IMR-90 (cell line): ENCODE measurements around the gene DENND1B. TPM values are rescaled to one million over a fixed set of nuclear protein-coding genes. Genes with fewer than 3 reads are reported as not detected.

Experiments
- ATAC-seq: fragments of 200-7000 bp; cut with Tn5 transposase; 2 replicates; pipeline ENCODE4 v1.9.1; 2020; ENCODE audit warnings: low read depth, mild to moderate bottlenecking, moderate library complexity
- BruUV-seq: library from RNA; stranded (reverse); fragments of 400-500 nt; replicated peaks from 2 replicates; lab custom pipeline; 2021; lab: Mats Ljungman, UMichigan
- CTCF ChIA-PET: fragments of 300-600 bp; formaldehyde crosslinking; extraction: SDS; loops from one replicate; lab custom pipeline; 2021; ENCODE audit warnings: antibody characterized with exemption; lab: Yijun Ruan, JAX
- POLR2A ChIA-PET: fragments of 300-600 bp; sonication (Branson Sonifier 250); formaldehyde crosslinking; loops from one replicate; lab custom pipeline; 2022; ENCODE audit warnings: antibody characterized with exemption; ENCODE audit not compliant: unreplicated experiment; lab: Charles Lee
- DNase-seq: peaks from one replicate; pipeline ENCODE4 v3.0.0; 2013
- H2AFZ ChIP-seq: replicated peaks from 2 replicates; pipeline ENCODE3; 2013; ENCODE audit warnings: low read length, mild to moderate bottlenecking; ENCODE audit not compliant: poor library complexity
- H2AK5ac ChIP-seq: 2 replicates; pipeline ENCODE4 v1.6.1; 2013; ENCODE audit warnings: low read depth, low read length, inconsistent platforms
- H2AK9ac ChIP-seq: replicated peaks from 2 replicates; pipeline ENCODE3; 2013; ENCODE audit warnings: mild to moderate bottlenecking, low read depth, low read length, moderate library complexity; ENCODE audit not compliant: poor library complexity
- H2BK120ac ChIP-seq: 2 replicates; pipeline ENCODE4 v1.6.1; 2013; ENCODE audit warnings: low read depth, low read length, inconsistent platforms
- H2BK15ac ChIP-seq: 3 replicates; pipeline ENCODE4 v1.6.1; 2013; ENCODE audit warnings: low read depth, low read length, inconsistent platforms
- H2BK20ac ChIP-seq: 2 replicates; pipeline ENCODE4 v1.6.1; 2013; ENCODE audit warnings: low read depth, mild to moderate bottlenecking, inconsistent platforms, low read length, moderate library complexity
- H2BK5ac ChIP-seq: 2 replicates; pipeline ENCODE4 v1.6.1; 2013; ENCODE audit warnings: mild to moderate bottlenecking, low read depth, low read length, inconsistent platforms; ENCODE audit not compliant: poor library complexity, severe bottlenecking
- H3K14ac ChIP-seq: replicated peaks from 2 replicates; pipeline ENCODE4 v1.6.1; 2013; ENCODE audit warnings: low read depth, low read length, inconsistent platforms
- H3K18ac ChIP-seq: 2 replicates; pipeline ENCODE4 v1.6.1; 2013; ENCODE audit warnings: low read depth, low read length, control low read depth
- H3K23ac ChIP-seq: 2 replicates; pipeline ENCODE4 v1.6.1; 2013; ENCODE audit warnings: low read depth, low read length, inconsistent platforms
- H3K27ac ChIP-seq: 2 replicates; pipeline ENCODE4 v1.5.1; 2013; ENCODE audit warnings: mild to moderate bottlenecking, control low read depth, low read length; ENCODE audit not compliant: insufficient read depth
- H3K27me3 ChIP-seq: 2 replicates; pipeline ENCODE4 v1.6.1; 2013; ENCODE audit warnings: low read length; ENCODE audit not compliant: control insufficient read depth, insufficient read depth
- H3K36me3 ChIP-seq: 2 replicates; pipeline ENCODE4 v1.6.1; 2013; ENCODE audit warnings: low read length, mixed read lengths; ENCODE audit not compliant: control insufficient read depth, insufficient read depth
- H3K4ac ChIP-seq: 2 replicates; pipeline ENCODE4 v1.6.1; 2013; ENCODE audit warnings: low read depth, low read length, inconsistent platforms
- H3K4me1 ChIP-seq: 2 replicates; pipeline ENCODE4 v1.6.1; 2013; ENCODE audit warnings: low read length, mixed read lengths; ENCODE audit not compliant: control insufficient read depth, insufficient read depth
- H3K4me2 ChIP-seq: 2 replicates; pipeline ENCODE4 v1.6.1; 2013; ENCODE audit warnings: low read depth, mild to moderate bottlenecking, control low read depth, low read length, moderate library complexity
- H3K4me3 ChIP-seq: 2 replicates; pipeline ENCODE4 v1.5.1; 2013; ENCODE audit warnings: low read depth, mild to moderate bottlenecking, control low read depth, low read length, moderate library complexity; ENCODE audit not compliant: insufficient read depth
- H3K56ac ChIP-seq: 2 replicates; pipeline ENCODE4 v1.6.1; 2013; ENCODE audit warnings: low read length, inconsistent platforms; ENCODE audit not compliant: insufficient read depth; ENCODE audit errors: extremely low read depth
- H3K79me1 ChIP-seq, 2 experiments: 2 replicates each; pipeline ENCODE4 v1.6.1; 2013; ENCODE audit warnings: low read length in 2 of 2, inconsistent platforms in 1 of 2, low read depth in 1 of 2
- H3K9ac ChIP-seq: 2 replicates; pipeline ENCODE4 v1.6.1; 2013; ENCODE audit warnings: low read depth, low read length, control low read depth
- H3K9me1 ChIP-seq: 2 replicates; pipeline ENCODE4 v1.6.1; 2013; ENCODE audit warnings: low read length, inconsistent platforms; ENCODE audit not compliant: insufficient read depth
- H3K9me3 ChIP-seq: 2 replicates; pipeline ENCODE4 v1.6.1; 2013; ENCODE audit warnings: low read length; ENCODE audit not compliant: control insufficient read depth, insufficient read depth
- H4K20me1 ChIP-seq: 2 replicates; pipeline ENCODE4 v1.6.1; 2013; ENCODE audit warnings: low read length, inconsistent platforms; ENCODE audit not compliant: insufficient read depth
- H4K5ac ChIP-seq: 2 replicates; pipeline ENCODE4 v1.6.1; 2013; ENCODE audit warnings: mild to moderate bottlenecking, low read depth, low read length, control low read depth
- H4K8ac ChIP-seq, 2 experiments: 2 replicates each; pipeline ENCODE4 v1.6.1; 2013; ENCODE audit warnings: low read depth in 2 of 2, low read length in 2 of 2, control low read depth in 1 of 2, inconsistent platforms in 1 of 2
- H4K91ac ChIP-seq: 2 replicates; pipeline ENCODE4 v1.6.1; 2013; ENCODE audit warnings: low read depth, low read length, inconsistent platforms; ENCODE audit not compliant: insufficient read depth
- BHLHE40 ChIP-seq: fragments of 150-350 bp; IDR thresholded peaks from 2 replicates; pipeline ENCODE4 v1.6.1; 2016; ENCODE audit warnings: mild to moderate bottlenecking, low read depth, low read length
- CEBPB ChIP-seq: IDR thresholded peaks from 2 replicates; pipeline ENCODE4 v1.6.1; 2012; ENCODE audit warnings: low read depth, low read length, improper control_type of control experiment
- CHD1 ChIP-seq: IDR thresholded peaks from 2 replicates; pipeline ENCODE4 v1.6.1; 2012; ENCODE audit warnings: low read depth, low read length, improper control_type of control experiment
- CTCF ChIP-seq: conservative IDR thresholded peaks from 2 replicates; pipeline ENCODE4 v1.5.1; 2012; ENCODE audit warnings: mild to moderate bottlenecking, low read depth, low read length, improper control_type of control experiment
- ELK1 ChIP-seq: fragments of 150-350 bp; IDR thresholded peaks from 2 replicates; pipeline ENCODE4 v1.6.1; 2016; ENCODE audit warnings: low read depth, mild to moderate bottlenecking, low read length, moderate library complexity, borderline replicate concordance
- FOS ChIP-seq: fragments of 150-350 bp; IDR thresholded peaks from 2 replicates; pipeline ENCODE4 v1.6.1; 2016; ENCODE audit warnings: low read depth, low read length
- MAFK ChIP-seq: IDR thresholded peaks from 2 replicates; pipeline ENCODE4 v1.6.1; 2012; ENCODE audit warnings: low read depth, low read length, improper control_type of control experiment
- MAZ ChIP-seq: IDR thresholded peaks from 2 replicates; pipeline ENCODE4 v1.6.1; 2012; ENCODE audit warnings: low read depth, mild to moderate bottlenecking, low read length, improper control_type of control experiment, moderate library complexity, borderline replicate concordance
- MXI1 ChIP-seq: IDR thresholded peaks from 2 replicates; pipeline ENCODE4 v1.6.1; 2012; ENCODE audit warnings: low read depth, mild to moderate bottlenecking, low read length, moderate library complexity, borderline replicate concordance
- NFE2L2 ChIP-seq: fragments of 150-350 bp; IDR thresholded peaks from 2 replicates; pipeline ENCODE4 v1.6.1; 2016; ENCODE audit warnings: low read depth, mild to moderate bottlenecking, low read length
- POLR2A ChIP-seq: IDR thresholded peaks from 2 replicates; pipeline ENCODE4 v1.6.1; 2012; ENCODE audit warnings: mild to moderate bottlenecking, low read depth, low read length
- RAD21 ChIP-seq: IDR thresholded peaks from 2 replicates; pipeline ENCODE4 v1.6.1; 2012; ENCODE audit warnings: low read length, improper control_type of control experiment
- RCOR1 ChIP-seq: IDR thresholded peaks from 2 replicates; pipeline ENCODE4 v1.6.1; 2012; ENCODE audit warnings: mild to moderate bottlenecking, low read length, improper control_type of control experiment; ENCODE audit not compliant: insufficient replicate concordance
- RFX5 ChIP-seq: IDR thresholded peaks from 2 replicates; pipeline ENCODE4 v1.8.0; 2012; ENCODE audit warnings: low read depth, mild to moderate bottlenecking, low read length, moderate library complexity
- SMC3 ChIP-seq: fragments of 150-350 bp; IDR thresholded peaks from 2 replicates; pipeline ENCODE4 v1.6.1; 2016; ENCODE audit warnings: low read depth, mild to moderate bottlenecking, antibody characterized with exemption, low read length, moderate library complexity
- USF2 ChIP-seq: fragments of 150-350 bp; IDR thresholded peaks from 2 replicates; pipeline ENCODE4 v1.6.1; 2017; ENCODE audit warnings: mild to moderate bottlenecking, antibody characterized with exemption, low read length, low read depth
- WGBS, 2 experiments: methylation state at CpG; one replicate each; pipeline versions ENCODE4 v1.1.5 to v1.1.7; 2013; ENCODE audit warnings: missing lambda C conversion rate in 2 of 2; ENCODE audit not compliant: insufficient read length in 1 of 2; ENCODE audit errors: extremely low coverage in 2 of 2; 5-methylcytosine and 5-hydroxymethylcytosine counted together
- dilution Hi-C: fragments of 300-500 bp; cut with HindIII; formaldehyde crosslinking; loops from one replicate; pipeline ENCODE4 v1.14.3; 2018; ENCODE audit warnings: low sequenced_read_pairs; ENCODE audit not compliant: unreplicated experiment
- in situ Hi-C: fragments of 300-500 bp; cut with MboI; formaldehyde crosslinking; loops from 3 replicates; pipeline ENCODE4 v1.14.3; 2019; ENCODE audit warnings: low sequenced_read_pairs, inconsistent platforms, mixed read lengths
- intact Hi-C: fragments of 100-400 bp; cut with micrococcal nuclease; formaldehyde crosslinking; loops from 2 replicates; pipeline ENCODE4 v1.10.0; 2022
- polyA plus RNA-seq, 3 experiments: library from polyadenylated mRNA; depleted of rRNA; stranded (reverse); fragments of >200 nt; gene quantifications; 2 replicates each; pipeline ENCODE4 v1.2.3, GENCODE V29; 2012; ENCODE audit warnings: low replicate concordance in 1 of 3
- total RNA-seq: library from RNA; depleted of rRNA; stranded (reverse); fragments of >200 nt; gene quantifications from 2 replicates; pipeline ENCODE4 v1.2.3, GENCODE V29; 2012

The DENND1B gene
- total and polyA plus RNA-seq, 2 of the 4 experiments (the other 2 are of a cell fraction) = 4.0 to 24.2 TPM

GRCh38 chr1:197544553-197544952 is 230.7 kb downstream of the DENND1B start:
- H2AK9ac ChIP-seq = no peak overlapping the region
- DNase-seq (no peak), ATAC-seq (no peak)
- H3K23ac ChIP-seq = no peak overlapping the region
- H3K9ac ChIP-seq = no peak overlapping the region
- H3K4ac ChIP-seq = no peak overlapping the region
- no peak overlapping the region for H3K27ac ChIP-seq
- H3K27me3 ChIP-seq = no peaks in the 10 kb centered on the region
- H3K4me1 ChIP-seq = no peaks in the 10 kb centered on the region
- H3K56ac ChIP-seq = no peak overlapping the region
- no peak overlapping the region for H3K14ac ChIP-seq
- H2BK15ac ChIP-seq = no peak overlapping the region
- no peaks in the 10 kb centered on the region for H4K20me1 ChIP-seq
- no peaks in the 10 kb centered on the region for H3K9me1 ChIP-seq
- no peak overlapping the region for H4K8ac ChIP-seq
- no peak overlapping the region for H3K18ac ChIP-seq
- dilution Hi-C loops = no loop called here
- no peak overlapping the region for H2AFZ ChIP-seq
- H2BK5ac ChIP-seq = no peak overlapping the region
- ChIA-PET POLR2A (no interaction called here), CTCF (no interaction called here)
- intact Hi-C loops = no loop called here
- no peak overlapping the region for H2BK120ac ChIP-seq
- H3K4me3 ChIP-seq = no peak overlapping the region
- H2AK5ac ChIP-seq = no peak overlapping the region
- in situ Hi-C loops = loop anchor here (25.0 kb wide), 1 partner anchor 1143 kb away; no protein-coding TSS in a partner anchor
- H4K5ac ChIP-seq = no peak overlapping the region
- TF ChIP-seq USF2 = no peak
- TF ChIP-seq NFE2L2 = no peak
- no peak for TF ChIP-seq CEBPB
- TF ChIP-seq FOS = no peak
- TF ChIP-seq POLR2A = no peak
- TF ChIP-seq BHLHE40 = no peak
- no peak for TF ChIP-seq MXI1
- no peak for TF ChIP-seq ELK1
- TF ChIP-seq MAZ = no peak
- no peak for TF ChIP-seq MAFK
- TF ChIP-seq SMC3 = no peak
- TF ChIP-seq CHD1 = no peak
- no peak for TF ChIP-seq RCOR1
- no peak for TF ChIP-seq RFX5
- no peak for TF ChIP-seq RAD21
- TF ChIP-seq CTCF = no peak
- no peaks in the 10 kb centered on the region for H3K9me3 ChIP-seq
- no peak overlapping the region for H2BK20ac ChIP-seq
- H3K36me3 ChIP-seq = 0 out of 2 replicates have a peak, but pooled peaks cover 1% of the 10 kb centered on the region
- no peak overlapping the region for H4K91ac ChIP-seq
- no peaks in the 10 kb centered on the region for H3K79me1 ChIP-seq
- WGBS, 2 experiments = 89% methylated on average over 1 of the region's 2 CpGs; no CpG with 5 or more reads in 1 of the 2 experiments
- H3K4me2 ChIP-seq = no peak overlapping the region
- no TSS peak for BruUV-seq
